H1 (cell line): ENCODE measurements around the gene CNR2. TPM values are rescaled to one million over a fixed set of nuclear protein-coding genes. Genes with fewer than 3 reads are reported as not detected.
"Not testable (repeated sequence)": the region's sequence is repeated elsewhere in the genome, so short reads cannot be mapped to it uniquely, and the experiment has no call there.

ENCODE experiments used
- CTCF ChIA-PET: fragments of 300-600 bp; sonication (Branson Sonifier 250); formaldehyde crosslinking; loops from one replicate; lab custom pipeline; 2021; ENCODE audit not compliant: partially characterized antibody; lab: Charles Lee
- POLR2A ChIA-PET: fragments of 300-600 bp; sonication (Branson Sonifier 250); formaldehyde crosslinking; loops from one replicate; lab custom pipeline; 2021; ENCODE audit warnings: inconsistent platforms; ENCODE audit not compliant: partially characterized antibody; lab: Charles Lee
- DNase-seq, 2 experiments: peaks; one replicate each; pipeline versions ENCODE4 v3.0.0 to v3.0.0-alpha.2; 2010 to 2022; ENCODE audit warnings: low spot score in 2 of 2, low read depth in 1 of 2, mixed read lengths in 1 of 2
- FAIRE-seq: peaks from 2 replicates; lab custom pipeline; 2011; peaks lifted over from hg19 to GRCh38; lab: Jason Lieb, UNC
- H2AFZ ChIP-seq: 2 replicates; pipeline ENCODE4 v1.8.1; 2012; ENCODE audit warnings: low read length, inconsistent platforms
- H2AK5ac ChIP-seq: 2 replicates; pipeline ENCODE4 v1.6.1; 2013; ENCODE audit warnings: low read depth, low read length
- H2BK120ac ChIP-seq: replicated peaks from 2 replicates; pipeline ENCODE3; 2013; ENCODE audit warnings: low read depth, low read length, inconsistent platforms
- H2BK12ac ChIP-seq: 2 replicates; pipeline ENCODE4 v1.6.1; 2013; ENCODE audit warnings: low read depth, low read length
- H2BK15ac ChIP-seq: 2 replicates; pipeline ENCODE4 v1.6.1; 2013; ENCODE audit warnings: low read length
- H2BK20ac ChIP-seq: 2 replicates; pipeline ENCODE4 v1.6.1; 2013; ENCODE audit warnings: low read length
- H2BK5ac ChIP-seq: 2 replicates; pipeline ENCODE4 v1.6.1; 2013; ENCODE audit warnings: low read depth, low read length
- H3K14ac ChIP-seq: 2 replicates; pipeline ENCODE4 v1.6.1; 2013; ENCODE audit warnings: inconsistent platforms; ENCODE audit not compliant: insufficient read length
- H3K18ac ChIP-seq: 2 replicates; pipeline ENCODE4 v1.6.1; 2013; ENCODE audit warnings: low read length; ENCODE audit errors: extremely low read depth
- H3K23ac ChIP-seq: 2 replicates; pipeline ENCODE4 v1.6.1; 2013; ENCODE audit warnings: inconsistent platforms; ENCODE audit not compliant: insufficient read length
- H3K23me2 ChIP-seq: 2 replicates; pipeline ENCODE4 v1.6.1; 2013; ENCODE audit warnings: low read depth, low read length
- H3K27ac ChIP-seq: 2 replicates; pipeline ENCODE4 v1.6.1; 2011; ENCODE audit warnings: low read depth, low read length, inconsistent platforms
- H3K27me3 ChIP-seq, 4 experiments: replicated peaks in 1 of 4; 1 replicate in 1 of 4; 2 replicates in 3 of 4; pipeline versions ENCODE4 v1.6.1 to v1.8.1; 2011 to 2013; ENCODE audit warnings: low read length in 3 of 4, mild to moderate bottlenecking in 3 of 4, inconsistent platforms in 2 of 4, mixed read lengths in 2 of 4, moderate library complexity in 1 of 4; ENCODE audit not compliant: control insufficient read depth in 3 of 4, insufficient read depth in 3 of 4; ENCODE audit errors: extremely low read depth in 1 of 4
- H3K36me3 ChIP-seq, 4 experiments: 2 replicates each; pipeline versions ENCODE4 v1.6.1 to v1.8.1; 2011 to 2013; ENCODE audit warnings: mild to moderate bottlenecking in 4 of 4, low read length in 3 of 4, moderate library complexity in 2 of 4, control low read depth in 1 of 4, inconsistent platforms in 1 of 4; ENCODE audit not compliant: insufficient read depth in 4 of 4, control insufficient read depth in 2 of 4
- H3K4ac ChIP-seq: replicated peaks from 2 replicates; pipeline ENCODE3; 2013; ENCODE audit warnings: low read length, low read depth, mixed read lengths, inconsistent platforms; ENCODE audit not compliant: insufficient read length
- H3K4me1 ChIP-seq, 4 experiments: replicated peaks in 1 of 4; 1 replicate in 1 of 4; 2 replicates in 3 of 4; pipeline versions ENCODE4 v1.6.1 to v1.8.1; 2011 to 2013; ENCODE audit warnings: low read length in 3 of 4, inconsistent platforms in 2 of 4, mixed read lengths in 1 of 4; ENCODE audit not compliant: insufficient read depth in 4 of 4, control insufficient read depth in 3 of 4
- H3K4me2 ChIP-seq, 2 experiments: 2 replicates each; pipeline versions ENCODE4 v1.6.1 to v1.8.1; 2011 to 2013; ENCODE audit warnings: low read depth in 2 of 2, low read length in 2 of 2, control low read depth in 1 of 2, inconsistent platforms in 1 of 2, mild to moderate bottlenecking in 1 of 2; ENCODE audit not compliant: insufficient read depth in 1 of 2
- H3K4me3 ChIP-seq, 4 experiments: fragments of 200-600, 300-600 bp in 1 of 4; sonication (generic), shearing (Covaris generic), sonication (Bioruptor Twin) in 1 of 4; 2 replicates each; pipeline versions ENCODE4 v1.5.1 to v1.8.1; 2011 to 2016; ENCODE audit warnings: low read length in 4 of 4, low read depth in 3 of 4, control low read depth in 2 of 4, inconsistent platforms in 2 of 4, mild to moderate bottlenecking in 2 of 4, mixed read lengths in 1 of 4, moderate library complexity in 1 of 4; ENCODE audit not compliant: insufficient read depth in 2 of 4; ENCODE audit errors: extremely low read depth in 1 of 4
- H3K56ac ChIP-seq: replicated peaks from 2 replicates; pipeline ENCODE3; 2013; ENCODE audit warnings: low read depth, mild to moderate bottlenecking, mixed read lengths, low read length, inconsistent platforms; ENCODE audit not compliant: insufficient read length
- H3K79me1 ChIP-seq: 2 replicates; pipeline ENCODE4 v1.6.1; 2013; ENCODE audit warnings: low read depth, low read length, control low read depth
- H3K79me2 ChIP-seq, 2 experiments: 2 replicates each; pipeline versions ENCODE4 v1.6.1 to v1.8.1; 2012 to 2013; ENCODE audit warnings: low read length in 2 of 2, mild to moderate bottlenecking in 2 of 2, inconsistent platforms in 1 of 2; ENCODE audit not compliant: insufficient read depth in 2 of 2, control insufficient read depth in 1 of 2
- H3K9ac ChIP-seq, 4 experiments: replicated peaks in 1 of 4; 1 replicate in 1 of 4; 2 replicates in 3 of 4; pipeline versions ENCODE4 v1.6.1 to v1.8.1; 2011 to 2013; ENCODE audit warnings: low read depth in 3 of 4, low read length in 3 of 4, control low read depth in 2 of 4, mild to moderate bottlenecking in 2 of 4, moderate library complexity in 2 of 4, inconsistent platforms in 1 of 4; ENCODE audit errors: extremely low read depth in 1 of 4
- H3K9me3 ChIP-seq, 2 experiments: 2 replicates each; pipeline versions ENCODE4 v1.6.1 to v1.8.1; 2012 to 2013; ENCODE audit warnings: mild to moderate bottlenecking in 2 of 2, moderate library complexity in 2 of 2, control low read depth in 1 of 2, inconsistent platforms in 1 of 2, low read depth in 1 of 2, low read length in 1 of 2, mixed read lengths in 1 of 2; ENCODE audit not compliant: insufficient read depth in 2 of 2
- H4K20me1 ChIP-seq, 2 experiments: replicated peaks in 1 of 2; 2 replicates each; pipeline versions ENCODE3 to v1.8.1; 2011 to 2013; ENCODE audit warnings: inconsistent platforms in 2 of 2, low read length in 2 of 2, mild to moderate bottlenecking in 1 of 2; ENCODE audit not compliant: insufficient read depth in 2 of 2, control insufficient read depth in 1 of 2
- H4K5ac ChIP-seq: 2 replicates; pipeline ENCODE4 v1.6.1; 2013; ENCODE audit warnings: low read length, low read depth, mixed read lengths, inconsistent platforms; ENCODE audit not compliant: insufficient read length
- H4K8ac ChIP-seq: 2 replicates; pipeline ENCODE4 v1.8.0; 2013; ENCODE audit warnings: mild to moderate bottlenecking, moderate library complexity, low read length, inconsistent platforms; ENCODE audit not compliant: insufficient read depth; ENCODE audit errors: extremely low read depth
- H4K91ac ChIP-seq: replicated peaks from 2 replicates; pipeline ENCODE3; 2013; ENCODE audit warnings: low read length, mixed read lengths, inconsistent platforms; ENCODE audit not compliant: insufficient read length
- WGBS, 2 experiments: shearing (Covaris generic) in 1 of 2; methylation state at CpG; one replicate each; pipeline versions ENCODE4 v1.1.6 to v1.1.7; 2013 to 2015; ENCODE audit warnings: low lambda C conversion rate in 2 of 2, mixed read lengths in 2 of 2, inconsistent platforms in 1 of 2, low coverage in 1 of 2, missing lambda C conversion rate in 1 of 2; ENCODE audit not compliant: insufficient replicate concordance in 2 of 2, insufficient coverage in 1 of 2, insufficient read length in 1 of 2; ENCODE audit errors: extremely low coverage in 1 of 2, missing lambda C conversion rate in 1 of 2; 5-methylcytosine and 5-hydroxymethylcytosine counted together
- polyA plus RNA-seq, 7 experiments: library from polyadenylated mRNA; depleted of rRNA in 3 of 7; stranded (reverse) in 5 of 7; unstranded in 2 of 7; fragments of >200 nt in 5 of 7; fragments of 200-250 nt in 2 of 7; gene quantifications; 1 replicate in 5 of 7; 2 replicates in 1 of 7; 4 replicates in 1 of 7; pipeline versions ENCODE4 v1.2.1 to v1.2.3, GENCODE V29; 2011 to 2013; ENCODE audit warnings: missing spikeins in 2 of 7, mixed read lengths in 2 of 7
- total RNA-seq: library from RNA; stranded (reverse); fragmentation: NEBNext Ultra II Directional; extraction: Animal tissue kit (Norgen Biotek cat#: 25700); gene quantifications from 2 replicates; pipeline ENCODE4 v1.2.1, GENCODE V29; 2021

Gene CNR2
- total and polyA plus RNA-seq, 2 of the 8 experiments (the other 6 are each of a cell fraction or from before 2014, with no cell fraction given): not detected

DNA sequence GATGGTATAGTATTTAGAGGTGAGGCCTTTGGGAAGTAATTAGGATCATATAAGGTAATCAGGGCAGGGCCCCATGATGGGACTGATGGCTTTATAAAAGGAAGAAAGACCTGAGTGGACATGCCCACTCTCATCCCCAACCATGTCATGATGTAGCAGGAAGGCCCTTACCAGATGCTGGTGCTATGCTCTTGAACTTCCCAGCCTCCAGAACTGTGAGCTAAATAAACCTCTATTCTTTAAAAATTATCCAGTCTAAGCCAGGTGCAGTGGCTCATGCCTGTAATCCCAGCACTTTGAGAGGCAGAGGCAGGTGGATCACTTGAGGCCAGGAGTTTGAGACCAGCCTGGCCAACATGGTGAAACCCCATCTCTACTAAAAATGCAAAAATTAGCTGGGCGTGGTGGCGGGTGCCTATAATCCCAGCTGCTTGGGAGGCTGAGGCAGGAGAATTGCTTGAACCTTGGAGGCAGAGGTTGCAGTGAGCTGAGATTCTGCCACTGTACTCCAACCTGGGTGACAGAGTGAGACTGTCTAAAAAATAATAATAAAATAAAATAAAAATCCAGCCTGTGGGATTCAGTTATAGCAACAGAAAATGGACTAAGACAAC, 65.6 kb downstream of the CNR2 start:
- H2BK120ac ChIP-seq, H4K91ac ChIP-seq, H2BK12ac ChIP-seq, DNase-seq, FAIRE-seq, H3K27me3 ChIP-seq, POLR2A ChIA-PET, H3K23ac ChIP-seq, H3K9ac ChIP-seq, H3K56ac ChIP-seq, H3K79me1 ChIP-seq, H3K4me1 ChIP-seq, H2BK5ac ChIP-seq, H2BK20ac ChIP-seq, H3K4me2 ChIP-seq, H3K23me2 ChIP-seq, H2AK5ac ChIP-seq, H3K36me3 ChIP-seq, H3K4ac ChIP-seq, H3K27ac ChIP-seq, H2BK15ac ChIP-seq, H4K8ac ChIP-seq, H3K79me2 ChIP-seq, H2AFZ ChIP-seq, H4K5ac ChIP-seq, H3K9me3 ChIP-seq, H3K14ac ChIP-seq, H4K20me1 ChIP-seq, H3K4me3 ChIP-seq, H3K18ac ChIP-seq: not testable (repeated sequence)
- CTCF ChIA-PET: interaction anchor here (1.8 kb wide), 1 partner anchor 49 kb away, joined by 4 read pairs; no protein-coding TSS in a partner anchor
- 89% methylated on average over 2 of the region's 2 CpGs; no CpG with 5 or more reads in 1 of the 2 experiments for WGBS, 2 experiments
